WTC11 (cell line): ENCODE measurements around the gene SEC24A. TPM values are rescaled to one million over a fixed set of nuclear protein-coding genes. Genes with fewer than 3 reads are reported as not detected.

Experiments used
- AR ChIP-seq: fragments of 250-450 bp; sonication (Bioruptor Pico); IDR thresholded peaks from 2 replicates; pipeline ENCODE4 v1.9.0; 2021; ENCODE audit warnings: mild to moderate bottlenecking
- CDX4 ChIP-seq: fragments of 250-450 bp; sonication (Bioruptor Pico); IDR thresholded peaks from 2 replicates; pipeline ENCODE4 v1.9.0; 2021; ENCODE audit warnings: moderate library complexity, mild to moderate bottlenecking, inconsistent platforms, borderline replicate concordance
- CREB1 ChIP-seq: sonication (generic); formaldehyde crosslinking; IDR thresholded peaks from 2 replicates; pipeline ENCODE4 v1.8.0; 2023; ENCODE audit warnings: mild to moderate bottlenecking, missing genetic modification reagents
- CTCF ChIP-seq: fragments of 200-600 bp; IDR thresholded peaks from 2 replicates; pipeline ENCODE4 v1.8.0; 2022; ENCODE audit warnings: antibody characterized with exemption
- E2F1 ChIP-seq: sonication (generic); formaldehyde crosslinking; IDR thresholded peaks from 2 replicates; pipeline ENCODE4 v1.8.0; 2022; ENCODE audit warnings: mild to moderate bottlenecking, missing genetic modification reagents
- ETV6 ChIP-seq: sonication (generic); formaldehyde crosslinking; IDR thresholded peaks from 2 replicates; pipeline ENCODE4 v1.8.1; 2022; ENCODE audit warnings: mild to moderate bottlenecking, missing genetic modification reagents
- FOXK1 ChIP-seq: sonication (generic); formaldehyde crosslinking; IDR thresholded peaks from 2 replicates; pipeline ENCODE4 v1.8.0; 2022; ENCODE audit warnings: mild to moderate bottlenecking, moderate library complexity, missing genetic modification reagents
- FOXP1 ChIP-seq: sonication (generic); formaldehyde crosslinking; IDR thresholded peaks from 2 replicates; pipeline ENCODE4 v1.8.0; 2022; ENCODE audit warnings: missing genetic modification reagents, mild to moderate bottlenecking, moderate library complexity, borderline replicate concordance
- FOXP4 ChIP-seq: sonication (generic); formaldehyde crosslinking; IDR thresholded peaks from 2 replicates; pipeline ENCODE4 v1.8.0; 2022; ENCODE audit warnings: mild to moderate bottlenecking, missing genetic modification reagents
- GRHL2 ChIP-seq: fragments of 250-450 bp; sonication (Bioruptor Pico); IDR thresholded peaks from 2 replicates; pipeline ENCODE4 v1.8.0; 2022; ENCODE audit warnings: mild to moderate bottlenecking, moderate library complexity; ENCODE audit not compliant: insufficient replicate concordance, severe bottlenecking
- GTF2I ChIP-seq: fragments of 250-450 bp; sonication (Bioruptor Pico); conservative IDR thresholded peaks from 2 replicates; pipeline ENCODE4 v1.4.0; 2021; ENCODE audit warnings: mild to moderate bottlenecking
- MXD4 ChIP-seq: fragments of 250-450 bp; sonication (Bioruptor Pico); IDR thresholded peaks from 2 replicates; pipeline ENCODE4 v1.8.0; 2021; ENCODE audit warnings: mild to moderate bottlenecking, moderate library complexity, borderline replicate concordance
- MYBL2 ChIP-seq: sonication (generic); formaldehyde crosslinking; IDR thresholded peaks from 2 replicates; pipeline ENCODE4 v1.8.1; 2023; ENCODE audit warnings: mild to moderate bottlenecking, moderate library complexity, missing genetic modification reagents
- NFE2L1 ChIP-seq: sonication (generic); formaldehyde crosslinking; IDR thresholded peaks from 2 replicates; pipeline ENCODE4 v1.8.1; 2023; ENCODE audit warnings: missing genetic modification reagents
- PREB ChIP-seq: sonication (generic); formaldehyde crosslinking; IDR thresholded peaks from 2 replicates; pipeline ENCODE4 v1.8.1; 2022; ENCODE audit warnings: mild to moderate bottlenecking, missing genetic modification reagents, moderate library complexity, borderline replicate concordance
- SMAD3 ChIP-seq: sonication (generic); formaldehyde crosslinking; IDR thresholded peaks from 2 replicates; pipeline ENCODE4 v1.8.0; 2022; ENCODE audit warnings: missing genetic modification reagents, mild to moderate bottlenecking, borderline replicate concordance
- USF2 ChIP-seq: sonication (generic); formaldehyde crosslinking; IDR thresholded peaks from 2 replicates; pipeline ENCODE4 v1.8.1; 2023; ENCODE audit warnings: mild to moderate bottlenecking, missing genetic modification reagents, moderate library complexity
- ZBTB43 ChIP-seq: sonication (generic); formaldehyde crosslinking; IDR thresholded peaks from 2 replicates; pipeline ENCODE4 v1.8.1; 2023; ENCODE audit warnings: mild to moderate bottlenecking, missing genetic modification reagents
- ZMAT4 ChIP-seq: fragments of 250-450 bp; sonication (Bioruptor Pico); IDR thresholded peaks from 2 replicates; pipeline ENCODE4 v1.9.0; 2021; ENCODE audit warnings: mild to moderate bottlenecking
- ZNF138 ChIP-seq: sonication (generic); formaldehyde crosslinking; conservative IDR thresholded peaks from 2 replicates; pipeline ENCODE4 v1.8.1; 2022; ENCODE audit warnings: mild to moderate bottlenecking, moderate library complexity, missing genetic modification reagents
- ZNF317 ChIP-seq: sonication (generic); formaldehyde crosslinking; IDR thresholded peaks from 2 replicates; pipeline ENCODE4 v1.8.1; 2023; ENCODE audit warnings: low read depth, mild to moderate bottlenecking, moderate library complexity, missing genetic modification reagents, borderline replicate concordance
- ZNF512 ChIP-seq: sonication (generic); formaldehyde crosslinking; IDR thresholded peaks from 2 replicates; pipeline ENCODE4 v1.8.1; 2022; ENCODE audit warnings: missing genetic modification reagents, borderline replicate concordance
- total RNA-seq: library from RNA; stranded (reverse); gene quantifications from 3 replicates; pipeline ENCODE4 v1.2.3, GENCODE V29; 2021

The SEC24A gene
- total RNA-seq, 1 experiment from 2014 or later: 30.5 TPM

- TF ChIP-seq E2F1 (no peak), ZNF512 (no peak), CTCF (no peak), ZNF138 (CRISPR knock-in tag) (no peak), USF2 (CRISPR knock-in tag) (peak; percentile 84), AR (CRISPR knock-in tag) (no peak), SMAD3 (no peak; the same call in 1 of the 2 replicates), GTF2I (CRISPR knock-in tag) (no peak), ZNF317 (CRISPR knock-in tag) (0 out of 2 replicates have a peak, but pooled peaks have one; percentile 23), MYBL2 (peak; percentile 94), GRHL2 (CRISPR knock-in tag) (no peak), CDX4 (CRISPR knock-in tag) (no peak), CREB1 (no peak), FOXP1 (peak; percentile 86; the same call in 1 of the 2 replicates), MXD4 (no peak), ZBTB43 (CRISPR knock-in tag) (peak; percentile 86), NFE2L1 (CRISPR knock-in tag) (peak; percentile 79), PREB (CRISPR knock-in tag) (no peak), FOXK1 (CRISPR knock-in tag) (peak; percentile 54; the same call in 1 of the 2 replicates), ETV6 (peak; percentile 64; the same call in 1 of the 2 replicates), ZMAT4 (CRISPR knock-in tag) (no peak), FOXP4 (peak; percentile 24; the same call in 1 of the 2 replicates)
Measured at GRCh38 chr5:134648425-134649162, at the start of gene SEC24A (continued).
